ENCODE results near the gene AP3D1.

GRCh38 chr19:2064788-2065524 lies 86.4 kb downstream of the AP3D1 start:
- TF ChIP-seq CTCF (IDR thresholded peaks at IDR 0.05), result peak in 5 of 6 experiments; percentile 18 to 53 (median 45)
- TF ChIP-seq POLR2A (IDR thresholded peaks at IDR 0.05), result peak in 1 of 2 donors; percentile 77
